HEK293T (cell line): ENCODE data around the gene PCDHGA9.
"Not testable (repeated sequence)": the region's sequence is repeated elsewhere in the genome, so short reads cannot be mapped to it uniquely, and the experiment has no call there.

ENCODE experiments used
- CTCF ChIA-PET: fragments of 350-600 bp; formaldehyde crosslinking; extraction: SDS; loops from one replicate; lab custom pipeline; 2021; ENCODE audit warnings: antibody characterized with exemption, inconsistent platforms; lab: Yijun Ruan, JAX
- POLR2A ChIA-PET: fragments of 350-600 bp; formaldehyde crosslinking; extraction: SDS; loops from one replicate; lab custom pipeline; 2020; ENCODE audit warnings: antibody characterized with exemption, inconsistent platforms; lab: Yijun Ruan, JAX
- DNase-seq: peaks from one replicate; pipeline ENCODE4 v3.0.0; 2012; ENCODE audit warnings: mixed read lengths; ENCODE audit errors: extremely low spot score
- ARNT ChIP-seq: fragments of 450-650 bp; IDR thresholded peaks from 2 replicates; pipeline ENCODE4 v1.6.1; 2017; ENCODE audit warnings: mild to moderate bottlenecking
- BHLHE40 ChIP-seq: fragments of 450-650 bp; IDR thresholded peaks from 2 replicates; pipeline ENCODE4 v1.6.1; 2016; ENCODE audit warnings: mild to moderate bottlenecking, moderate library complexity, borderline replicate concordance
- CTBP1 ChIP-seq: fragments of 450-650 bp; IDR thresholded peaks from 2 replicates; pipeline ENCODE4 v1.6.1; 2016; ENCODE audit warnings: borderline replicate concordance
- ELF4 ChIP-seq: fragments of 450-650 bp; IDR thresholded peaks from 2 replicates; pipeline ENCODE4 v1.6.1; 2017; ENCODE audit warnings: antibody characterized with exemption
- FOXA1 ChIP-seq: fragments of 450-650 bp; IDR thresholded peaks from 2 replicates; pipeline ENCODE4 v1.6.1; 2016; ENCODE audit warnings: mild to moderate bottlenecking
- FOXK2 ChIP-seq: fragments of 450-650 bp; IDR thresholded peaks from 2 replicates; pipeline ENCODE4 v1.6.1; 2016; ENCODE audit warnings: mild to moderate bottlenecking
- FOXM1 ChIP-seq: fragments of 450-650 bp; IDR thresholded peaks from 2 replicates; pipeline ENCODE4 v1.6.1; 2017; ENCODE audit warnings: mild to moderate bottlenecking, borderline replicate concordance
- HDGF ChIP-seq: fragments of 450-650 bp; IDR thresholded peaks from 2 replicates; pipeline ENCODE4 v1.6.1; 2017; ENCODE audit warnings: antibody characterized with exemption, borderline replicate concordance
- L3MBTL2 ChIP-seq: fragments of 450-650 bp; conservative IDR thresholded peaks from 2 replicates; pipeline ENCODE4 v1.6.1; 2016; ENCODE audit warnings: mild to moderate bottlenecking
- LEF1 ChIP-seq: fragments of 450-650 bp; IDR thresholded peaks from 2 replicates; pipeline ENCODE4 v1.6.1; 2017; ENCODE audit warnings: mild to moderate bottlenecking, borderline replicate concordance
- NFRKB ChIP-seq: fragments of 450-650 bp; IDR thresholded peaks from 2 replicates; pipeline ENCODE4 v1.6.1; 2016; ENCODE audit warnings: mild to moderate bottlenecking, moderate library complexity
- PKNOX1 ChIP-seq: fragments of 450-650 bp; IDR thresholded peaks from 2 replicates; pipeline ENCODE4 v1.6.1; 2016
- SP1 ChIP-seq: fragments of 450-650 bp; IDR thresholded peaks from 2 replicates; pipeline ENCODE4 v1.6.1; 2017
- SUZ12 ChIP-seq: fragments of 450-650 bp; IDR thresholded peaks from 2 replicates; pipeline ENCODE4 v1.6.1; 2016; ENCODE audit warnings: mild to moderate bottlenecking
- TARDBP ChIP-seq: fragments of 450-650 bp; IDR thresholded peaks from 2 replicates; pipeline ENCODE4 v1.6.1; 2016
- ZNF384 ChIP-seq: fragments of 450-650 bp; IDR thresholded peaks from 2 replicates; pipeline ENCODE4 v1.6.1; 2016

PCDHGA9 gene

GRCh38 chr5:141430332-141431113 is 27.9 kb downstream of the PCDHGA9 start, which contains the start of gene PCDHGA12:
Gene PCDHGA12, plus strand, starts transcription at chr5:141430507. Its CDS starts 253 bp downstream, at chr5:141430760.
- ChIA-PET CTCF (interaction anchor here (0.8 to 1.6 kb wide), 3 partner anchors 10 to 94 kb away, joined by 3 to 6 read pairs (median 3); partner anchors contain the start of gene PCDHGA11), POLR2A (no interaction called here)
- DNase-seq = peak; percentile 18
- no peak for TF ChIP-seq ZNF384
- TF ChIP-seq FOXK2 = no peak
- no peak for TF ChIP-seq LEF1
- no peak for TF ChIP-seq ELF4
- no peak for TF ChIP-seq TARDBP
- TF ChIP-seq L3MBTL2 = no peak
- no peak for TF ChIP-seq SP1
- no peak for TF ChIP-seq SUZ12
- no peak for TF ChIP-seq ARNT
- no peak for TF ChIP-seq HDGF
- no peak for TF ChIP-seq BHLHE40
- no peak for TF ChIP-seq NFRKB
- TF ChIP-seq FOXM1 = no peak
- TF ChIP-seq CTBP1 = no peak
- no peak for TF ChIP-seq PKNOX1

GRCh38 chr5:141431286-141431685 is 28.7 kb downstream of the PCDHGA9 start:
- TF ChIP-seq FOXM1 (no peak), ZNF384 (no peak), FOXK2 (no peak), NFRKB (no peak), L3MBTL2 (no peak), HDGF (no peak), FOXA1 (no peak), SP1 (no peak), BHLHE40 (no peak), CTBP1 (no peak), TARDBP (no peak), LEF1 (no peak), SUZ12 (no peak), ELF4 (no peak), PKNOX1 (no peak)
- ChIA-PET POLR2A (no interaction called here), CTCF (interaction anchor here (1.6 kb wide), 1 partner anchor 10 kb away, joined by 6 read pairs; the partner anchor contains the start of gene PCDHGA11)
- no peak for DNase-seq

- CTCF ChIA-PET, POLR2A ChIA-PET, DNase-seq: not testable (repeated sequence)
Measured at GRCh38 chr5:141432308-141432707, 29.7 kb downstream of the PCDHGA9 start.

- POLR2A ChIA-PET, DNase-seq, CTCF ChIA-PET: not testable (repeated sequence)
Measured at GRCh38 chr5:141432726-141433125, 30.1 kb downstream of the PCDHGA9 start.

GRCh38 chr5:141434006-141434405 is 31.4 kb downstream of the PCDHGA9 start:
- ChIA-PET POLR2A (no interaction called here), CTCF (no interaction called here)
- TF ChIP-seq PKNOX1 (no peak), ELF4 (no peak), ARNT (no peak), LEF1 (no peak), FOXA1 (no peak), BHLHE40 (no peak), FOXM1 (no peak), SUZ12 (no peak), TARDBP (no peak), NFRKB (no peak), SP1 (no peak), HDGF (no peak), L3MBTL2 (no peak), ZNF384 (no peak), CTBP1 (no peak), FOXK2 (no peak)
- DNase-seq = no peak

GRCh38 chr5:141437221-141437620 is 34.6 kb downstream of the PCDHGA9 start:
- POLR2A ChIA-PET = no interaction called here
- CTCF ChIA-PET = no interaction called here
- TF ChIP-seq BHLHE40 (no peak), L3MBTL2 (no peak), ELF4 (no peak), ZNF384 (no peak), SP1 (no peak), FOXK2 (no peak), CTBP1 (no peak), HDGF (no peak), LEF1 (no peak), ARNT (no peak), FOXA1 (no peak), SUZ12 (no peak)
- DNase-seq = no peak
